ENCODE results near the gene CDKN1B.

- no peak for TF ChIP-seq SIN3A (IDR thresholded peaks at IDR 0.05; ENCODE audit: borderline replicate concordance, insufficient read depth, low read length)
- TF ChIP-seq POLR2AphosphoS5 (IDR thresholded peaks at IDR 0.05; ENCODE audit: low read depth, low read length) = no peak; the same call in 1 of the 2 replicates
These were observed 7.4 kb downstream of the CDKN1B start for GRCh38 chr12:12724421-12725085.

Measured in PFSK-1 (cell line).